HG02759 (cell line): ENCODE data around the gene PSME3.
"Not testable (repeated sequence)": the region's sequence is repeated elsewhere in the genome, so short reads cannot be mapped to it uniquely, and the experiment has no call there.

Source experiments
- ATAC-seq: cut with Tn5 transposase; IDR thresholded peaks from one replicate; pipeline ENCODE4 v1.9.1; 2021; ENCODE audit warnings: mild to moderate bottlenecking, moderate library complexity; ENCODE audit not compliant: unreplicated experiment

The PSME3 gene

DNA sequence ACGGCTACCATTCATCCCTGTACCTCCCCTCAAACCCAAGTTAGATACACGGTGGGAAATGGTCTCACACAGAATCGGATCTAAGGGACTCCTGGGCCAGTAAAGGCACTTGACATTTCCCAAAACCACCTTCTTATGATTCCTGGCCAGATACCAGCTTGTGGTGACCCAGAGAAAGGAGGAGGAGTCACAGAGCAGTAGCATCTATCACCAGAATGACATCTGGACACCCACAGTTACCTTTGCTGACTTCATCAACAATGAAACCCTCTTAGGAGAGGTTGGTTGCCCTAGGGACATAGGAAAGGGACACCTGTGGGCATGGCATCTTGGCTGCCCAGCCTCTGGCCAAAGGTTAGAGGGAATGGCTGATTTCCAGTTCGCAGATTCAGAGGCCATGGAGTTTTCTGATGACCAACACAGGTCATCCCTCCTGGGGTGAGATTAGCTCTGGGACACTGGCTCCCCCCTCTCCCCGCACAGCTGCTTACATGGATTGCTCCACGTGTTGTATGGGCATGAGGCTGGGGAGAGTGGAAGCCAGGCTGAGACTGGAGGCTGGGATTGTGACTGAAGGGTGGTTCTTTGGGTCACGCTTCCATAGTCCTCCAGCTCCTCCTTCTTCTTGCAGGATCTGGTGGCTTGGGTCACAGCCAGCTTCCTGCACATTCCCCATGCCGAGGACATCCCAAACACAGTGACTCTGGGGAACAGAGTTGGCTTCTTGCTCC lies 16.4 kb downstream of the PSME3 start:
- no peak for ATAC-seq

DNA sequence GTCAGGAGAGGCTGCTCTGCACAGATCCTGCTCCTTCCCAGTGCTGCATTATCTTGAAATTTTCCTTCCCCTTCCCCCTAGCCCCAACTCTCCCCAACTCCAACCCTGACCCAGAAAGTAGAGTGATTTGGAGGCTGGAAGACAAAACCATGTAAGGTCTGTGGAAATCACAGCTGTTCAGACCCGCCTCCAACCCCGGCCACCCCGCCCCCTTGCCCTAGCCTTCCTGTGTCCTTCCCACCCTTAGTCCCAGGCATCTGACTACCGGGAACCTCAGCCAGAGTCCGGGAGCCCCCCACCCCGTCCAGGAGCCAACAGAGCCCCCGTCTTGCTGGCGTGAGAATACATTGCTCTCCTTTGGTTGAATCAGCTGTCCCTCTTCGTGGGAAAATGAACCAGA lies 17.8 kb downstream of the PSME3 start, which contains the start of gene AOC3:
AOC3 (plus strand) TSS at position 246 of the 400 bp plus-strand sequence; CDS start at position 391, 145 bp downstream.
- no peak for ATAC-seq

DNA sequence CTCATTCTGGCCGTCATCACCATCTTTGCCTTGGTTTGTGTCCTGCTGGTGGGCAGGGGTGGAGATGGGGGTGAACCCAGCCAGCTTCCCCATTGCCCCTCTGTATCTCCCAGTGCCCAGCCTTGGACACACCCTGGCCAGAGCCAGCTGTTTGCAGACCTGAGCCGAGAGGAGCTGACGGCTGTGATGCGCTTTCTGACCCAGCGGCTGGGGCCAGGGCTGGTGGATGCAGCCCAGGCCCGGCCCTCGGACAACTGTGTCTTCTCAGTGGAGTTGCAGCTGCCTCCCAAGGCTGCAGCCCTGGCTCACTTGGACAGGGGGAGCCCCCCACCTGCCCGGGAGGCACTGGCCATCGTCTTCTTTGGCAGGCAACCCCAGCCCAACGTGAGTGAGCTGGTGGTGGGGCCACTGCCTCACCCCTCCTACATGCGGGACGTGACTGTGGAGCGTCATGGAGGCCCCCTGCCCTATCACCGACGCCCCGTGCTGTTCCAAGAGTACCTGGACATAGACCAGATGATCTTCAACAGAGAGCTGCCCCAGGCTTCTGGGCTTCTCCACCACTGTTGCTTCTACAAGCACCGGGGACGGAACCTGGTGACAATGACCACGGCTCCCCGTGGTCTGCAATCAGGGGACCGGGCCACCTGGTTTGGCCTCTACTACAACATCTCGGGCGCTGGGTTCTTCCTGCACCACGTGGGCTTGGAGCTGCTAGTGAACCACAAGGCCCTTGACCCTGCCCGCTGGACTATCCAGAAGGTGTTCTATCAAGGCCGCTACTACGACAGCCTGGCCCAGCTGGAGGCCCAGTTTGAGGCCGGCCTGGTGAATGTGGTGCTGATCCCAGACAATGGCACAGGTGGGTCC lies 18.4 kb downstream of the PSME3 start:
- not testable (repeated sequence) for ATAC-seq

DNA sequence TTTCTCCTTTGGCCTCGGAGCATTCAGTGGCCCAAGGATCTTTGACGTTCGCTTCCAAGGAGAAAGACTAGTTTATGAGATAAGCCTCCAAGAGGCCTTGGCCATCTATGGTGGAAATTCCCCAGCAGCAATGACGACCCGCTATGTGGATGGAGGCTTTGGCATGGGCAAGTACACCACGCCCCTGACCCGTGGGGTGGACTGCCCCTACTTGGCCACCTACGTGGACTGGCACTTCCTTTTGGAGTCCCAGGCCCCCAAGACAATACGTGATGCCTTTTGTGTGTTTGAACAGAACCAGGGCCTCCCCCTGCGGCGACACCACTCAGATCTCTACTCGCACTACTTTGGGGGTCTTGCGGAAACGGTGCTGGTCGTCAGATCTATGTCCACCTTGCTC lies 19.2 kb downstream of the PSME3 start:
- no peak for ATAC-seq

DNA sequence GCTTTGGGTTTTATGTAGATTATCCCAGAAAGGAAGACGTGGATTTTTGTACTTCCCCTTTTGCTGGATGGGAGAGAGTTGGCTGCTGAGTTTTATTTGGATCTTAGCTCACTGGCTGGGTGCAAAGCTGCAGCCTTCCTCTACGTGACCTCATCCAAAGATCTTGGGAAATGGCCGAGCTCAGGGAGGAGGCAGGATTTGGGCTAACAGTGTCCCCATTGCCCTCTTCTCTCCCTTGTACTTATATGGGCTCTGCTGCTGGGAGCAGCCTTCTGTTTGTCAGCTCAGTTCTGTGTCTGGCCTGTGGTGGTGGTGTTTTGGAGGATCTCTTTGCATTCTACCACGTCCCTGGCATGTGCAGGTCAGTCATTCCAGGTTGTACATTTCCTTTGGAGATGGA lies 19.8 kb downstream of the PSME3 start:
- no peak for ATAC-seq

DNA sequence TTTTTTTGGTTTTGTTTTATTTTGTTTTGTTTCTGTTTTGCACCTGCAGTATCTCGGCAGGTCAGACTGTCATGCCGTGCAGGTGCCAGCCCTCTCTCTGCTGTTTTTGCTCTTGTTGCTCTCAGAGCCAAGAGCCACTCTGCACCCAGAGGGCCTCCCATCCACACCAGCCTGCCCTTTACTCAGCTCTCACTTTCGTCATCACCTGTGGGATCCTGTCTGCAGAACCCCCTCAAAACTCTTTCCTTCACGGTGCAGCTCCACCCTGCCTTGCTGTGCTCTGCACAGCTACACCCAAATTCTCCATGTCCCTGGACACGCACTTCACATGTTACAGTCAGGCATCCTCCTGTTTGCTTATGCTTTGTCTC lies 20.4 kb downstream of the PSME3 start:
- no peak for ATAC-seq

DNA sequence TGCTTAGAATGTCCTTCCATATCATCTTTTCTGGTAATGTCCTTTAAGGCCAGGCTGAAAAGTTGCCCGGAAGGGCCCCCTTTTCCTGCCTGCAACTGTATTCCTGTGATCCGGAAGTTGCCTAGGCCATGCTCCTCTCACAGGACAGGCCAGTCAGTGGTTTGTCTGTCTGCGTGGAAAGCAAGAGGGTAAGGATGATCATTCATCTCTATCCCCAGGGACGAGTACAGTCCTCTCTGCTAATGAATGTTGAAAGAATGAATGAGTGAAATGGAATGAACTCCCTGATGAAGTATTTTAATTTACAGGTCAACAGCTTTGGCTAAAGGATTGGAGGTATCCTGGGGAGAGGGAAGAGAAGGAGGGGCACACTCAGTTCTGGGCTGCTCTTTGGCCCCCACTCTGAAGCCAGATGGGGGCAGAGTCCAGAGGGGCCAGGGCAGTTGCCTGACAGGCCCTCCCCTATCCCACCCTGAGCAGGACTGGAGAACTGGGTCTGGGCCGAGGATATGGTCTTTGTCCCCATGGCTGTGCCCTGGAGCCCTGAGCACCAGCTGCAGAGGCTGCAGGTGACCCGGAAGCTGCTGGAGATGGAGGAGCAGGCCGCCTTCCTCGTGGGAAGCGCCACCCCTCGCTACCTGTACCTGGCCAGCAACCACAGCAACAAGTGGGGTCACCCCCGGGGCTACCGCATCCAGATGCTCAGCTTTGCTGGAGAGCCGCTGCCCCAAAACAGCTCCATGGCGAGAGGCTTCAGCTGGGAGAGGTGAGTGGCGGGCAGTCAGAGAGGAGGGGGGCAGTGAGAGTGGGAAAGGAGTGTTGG lies 21.0 kb downstream of the PSME3 start:
- ATAC-seq = no peak

DNA sequence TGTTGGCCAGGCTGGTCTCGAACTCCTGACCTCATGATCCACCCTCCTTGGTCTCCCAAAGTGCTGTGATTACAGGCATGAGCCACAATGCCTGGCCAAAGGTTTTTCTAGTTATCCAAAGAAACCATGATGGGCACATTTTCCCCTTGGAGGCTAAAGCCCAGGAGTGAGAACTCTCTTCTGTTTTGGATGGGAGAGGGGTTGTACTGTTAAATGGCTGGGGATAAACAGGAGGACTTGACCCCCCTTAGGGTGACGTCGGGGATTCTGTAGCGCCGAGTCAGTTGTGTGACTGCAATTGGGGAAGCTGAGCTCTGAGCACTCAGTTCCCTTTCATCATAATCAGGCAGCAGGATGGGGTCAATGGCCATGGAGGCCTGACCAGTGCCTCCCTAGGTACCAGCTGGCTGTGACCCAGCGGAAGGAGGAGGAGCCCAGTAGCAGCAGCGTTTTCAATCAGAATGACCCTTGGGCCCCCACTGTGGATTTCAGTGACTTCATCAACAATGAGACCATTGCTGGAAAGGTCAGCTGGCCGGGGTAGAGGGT lies 21.9 kb downstream of the PSME3 start:
- ATAC-seq = no peak

DNA sequence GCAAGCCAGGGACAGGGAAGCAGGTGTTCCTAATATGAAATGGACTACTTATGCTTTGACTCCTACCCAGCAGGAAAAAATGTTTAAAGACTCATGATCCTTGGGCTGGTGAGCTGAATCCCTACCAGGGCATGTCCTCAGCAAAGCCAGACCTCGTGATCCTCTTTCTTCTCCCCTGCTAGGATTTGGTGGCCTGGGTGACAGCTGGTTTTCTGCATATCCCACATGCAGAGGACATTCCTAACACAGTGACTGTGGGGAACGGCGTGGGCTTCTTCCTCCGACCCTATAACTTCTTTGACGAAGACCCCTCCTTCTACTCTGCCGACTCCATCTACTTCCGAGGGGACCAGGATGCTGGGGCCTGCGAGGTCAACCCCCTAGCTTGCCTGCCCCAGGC lies 22.9 kb downstream of the PSME3 start:
- ATAC-seq = not testable (repeated sequence)

DNA sequence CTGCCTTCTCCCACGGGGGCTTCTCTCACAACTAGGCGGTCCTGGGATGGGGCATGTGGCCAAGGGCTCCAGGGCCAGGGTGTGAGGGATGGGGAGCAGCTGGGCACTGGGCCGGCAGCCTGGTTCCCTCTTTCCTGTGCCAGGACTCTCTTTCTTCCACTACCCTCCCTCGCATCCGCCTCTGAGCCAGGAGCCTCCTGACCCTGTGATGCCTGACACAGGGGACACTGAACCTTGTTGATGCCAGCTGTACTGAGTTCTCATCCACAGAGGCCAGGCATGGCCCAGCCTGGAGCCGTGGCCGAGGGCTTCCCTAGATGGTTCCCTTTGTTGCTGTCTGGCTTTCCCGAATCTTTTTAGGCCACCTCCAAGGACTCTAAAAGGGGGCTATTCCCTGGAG lies 23.3 kb downstream of the PSME3 start:
- not testable (repeated sequence) for ATAC-seq

DNA sequence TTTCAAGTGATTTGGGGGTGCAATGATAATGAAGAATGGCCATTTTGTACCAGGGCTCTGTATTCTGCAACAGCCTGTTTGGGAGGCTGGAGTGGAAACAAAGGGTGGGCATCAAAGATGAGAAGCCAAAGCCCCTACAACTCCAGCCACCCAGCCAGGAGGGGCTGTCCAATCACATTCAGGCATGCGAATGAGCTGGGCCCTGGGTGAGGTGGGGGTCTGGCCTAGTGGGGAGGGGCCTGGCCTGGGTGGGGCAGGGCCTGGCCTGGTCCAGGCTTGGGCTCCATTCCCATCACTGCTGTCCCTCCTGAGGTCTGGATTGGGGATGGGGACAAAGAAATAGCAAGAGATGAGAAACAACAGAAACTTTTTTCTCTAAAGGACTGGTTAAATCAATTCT lies 24.2 kb downstream of the PSME3 start:
- ATAC-seq = no peak

DNA sequence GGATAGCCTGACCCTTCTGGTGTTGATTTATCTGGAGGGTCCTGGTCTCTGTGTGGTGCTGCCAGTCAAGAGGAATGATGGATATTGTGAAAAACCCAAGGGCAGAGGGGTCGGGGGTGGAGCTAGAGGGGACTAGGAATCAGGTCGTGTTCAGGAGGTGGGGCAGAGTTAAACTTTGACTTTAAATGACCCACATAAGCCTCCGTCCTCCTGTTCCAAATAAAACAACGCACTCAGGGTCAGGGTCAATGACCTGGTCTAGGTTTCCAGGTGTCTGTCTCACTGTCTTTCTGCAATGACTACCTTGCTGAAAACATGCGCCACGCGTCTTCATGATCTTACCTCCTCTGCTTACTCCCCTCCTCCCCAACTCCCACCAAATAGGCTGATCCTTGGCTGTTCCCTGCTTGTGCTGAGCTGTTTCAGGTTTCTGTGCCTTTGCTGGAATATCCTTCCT lies 32.5 kb downstream of the PSME3 start:
- no peak for ATAC-seq

DNA sequence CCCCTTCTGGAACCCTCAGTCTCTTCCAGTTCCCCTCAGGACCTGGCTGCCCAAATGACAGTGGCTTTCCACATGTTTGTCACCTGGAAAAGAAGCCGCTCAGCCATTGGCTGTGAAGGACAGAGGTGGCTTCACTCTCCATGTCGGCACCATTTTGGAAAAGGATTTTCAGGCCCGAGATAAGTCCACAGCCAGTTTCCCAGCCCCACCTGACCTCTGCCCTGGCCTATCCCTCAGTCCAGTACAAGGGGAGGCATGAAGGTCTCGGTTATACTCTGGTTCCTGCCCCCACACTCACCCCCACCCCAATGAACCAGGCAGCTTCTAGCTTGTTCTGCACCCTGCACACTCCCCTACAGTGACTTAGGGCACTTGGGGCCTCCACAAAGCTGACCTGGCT lies 33.0 kb downstream of the PSME3 start:
- ATAC-seq = no peak

DNA sequence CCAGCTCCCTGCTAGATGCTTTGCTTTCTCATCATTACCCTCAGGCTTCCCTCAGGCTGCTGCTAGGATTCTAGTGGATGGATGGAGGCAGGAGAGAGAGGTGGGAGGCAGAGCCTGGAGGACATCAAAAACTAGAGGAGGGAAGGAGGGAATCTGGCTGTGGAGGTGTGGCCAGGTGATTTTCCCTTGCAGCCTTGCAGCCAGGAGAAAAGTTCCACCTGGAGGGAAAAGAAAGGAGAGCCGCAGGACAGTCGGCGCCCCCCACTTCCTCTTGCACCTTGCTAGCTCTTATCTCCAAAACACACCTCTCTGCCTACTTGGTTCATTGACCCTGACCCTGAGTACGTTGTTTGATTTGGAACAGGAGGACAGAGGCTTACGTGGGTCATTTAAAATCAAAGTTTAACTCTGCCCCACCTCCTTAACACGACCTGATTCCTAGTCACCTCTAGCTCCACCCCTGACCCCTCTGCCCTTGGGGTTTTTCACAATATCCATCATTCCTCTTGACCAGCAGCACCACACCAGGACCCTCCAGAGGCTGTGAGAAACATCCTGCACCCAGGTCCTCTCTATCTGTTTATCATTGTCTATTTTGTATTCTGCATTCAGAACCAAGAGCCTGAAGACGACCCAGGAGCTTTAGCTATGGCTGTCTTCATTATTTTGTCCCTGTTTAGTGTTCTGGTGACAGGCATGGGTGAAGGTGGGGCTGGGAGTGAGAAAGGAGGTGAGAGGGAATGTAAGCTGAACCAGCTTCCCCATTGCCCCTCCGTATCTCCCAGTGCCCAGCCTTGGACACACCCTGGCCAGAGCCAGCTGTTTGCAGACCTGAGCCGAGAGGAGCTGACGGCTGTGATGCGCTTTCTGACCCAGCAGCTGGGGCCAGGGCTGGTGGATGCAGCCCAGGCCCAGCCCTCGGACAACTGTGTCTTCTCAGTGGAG lies 33.7 kb downstream of the PSME3 start:
- ATAC-seq = no peak

DNA sequence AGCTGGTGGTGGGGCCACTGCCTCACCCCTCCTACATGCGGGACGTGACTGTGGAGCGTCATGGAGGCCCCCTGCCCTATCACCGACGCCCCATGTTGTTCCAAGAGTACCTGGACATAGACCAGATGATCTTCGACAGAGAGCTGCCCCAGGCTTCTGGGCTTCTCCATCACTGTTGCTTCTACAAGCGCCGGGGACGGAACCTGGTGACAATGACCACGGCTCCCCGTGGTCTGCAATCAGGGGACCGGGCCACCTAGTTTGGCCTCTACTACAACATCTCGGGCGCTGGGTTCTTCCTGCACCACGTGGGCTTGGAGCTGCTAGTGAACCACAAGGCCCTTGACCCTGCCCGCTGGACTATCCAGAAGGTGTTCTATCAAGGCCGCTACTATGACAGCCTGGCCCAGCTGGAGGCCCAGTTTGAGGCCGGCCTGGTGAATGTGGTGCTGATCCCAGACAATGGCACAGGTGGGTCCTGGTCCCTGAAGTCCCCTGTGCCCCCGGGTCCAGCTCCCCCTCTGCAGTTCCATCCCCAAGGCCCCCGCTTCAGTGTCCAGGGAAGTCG lies 34.6 kb downstream of the PSME3 start:
- not testable (repeated sequence) for ATAC-seq

DNA sequence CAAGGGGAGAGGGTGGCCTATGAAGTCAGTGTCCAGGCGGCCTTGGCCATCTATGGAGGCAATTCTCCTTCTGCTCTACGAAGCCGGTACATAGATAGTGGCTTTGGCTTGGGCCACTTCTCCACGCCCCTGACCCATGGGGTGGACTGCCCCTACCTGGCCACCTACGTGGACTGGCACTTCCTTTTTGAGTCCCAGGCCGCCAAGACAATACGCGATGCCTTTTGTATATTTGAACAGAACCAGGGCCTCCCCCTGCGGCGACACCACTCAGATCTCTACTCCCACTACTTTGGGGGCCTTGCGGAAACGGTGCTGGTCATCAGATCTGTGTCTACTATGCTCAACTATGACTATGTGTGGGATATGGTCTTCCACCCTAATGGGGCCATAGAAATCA lies 35.1 kb downstream of the PSME3 start:
- ATAC-seq = no peak

DNA sequence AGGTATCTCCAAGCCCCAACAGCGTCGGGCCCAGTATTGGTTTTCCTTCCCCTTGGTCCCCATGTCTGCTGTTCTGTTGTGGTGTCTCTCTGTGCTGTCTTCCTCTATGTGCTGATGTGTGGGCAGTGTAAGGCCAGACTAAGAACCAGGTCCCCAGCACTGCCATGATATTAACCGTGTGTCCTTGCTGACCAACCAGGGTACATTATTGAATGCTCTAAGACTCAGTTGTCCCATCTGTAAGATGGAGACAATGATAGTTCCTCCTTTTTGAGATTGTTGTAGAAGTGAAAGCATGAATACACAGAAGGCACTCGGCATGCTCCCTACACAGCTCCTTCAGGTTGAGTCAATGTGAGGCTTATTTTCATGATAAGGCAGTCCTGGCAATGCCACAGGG lies 38.5 kb downstream of the PSME3 start:
- ATAC-seq = no peak

DNA sequence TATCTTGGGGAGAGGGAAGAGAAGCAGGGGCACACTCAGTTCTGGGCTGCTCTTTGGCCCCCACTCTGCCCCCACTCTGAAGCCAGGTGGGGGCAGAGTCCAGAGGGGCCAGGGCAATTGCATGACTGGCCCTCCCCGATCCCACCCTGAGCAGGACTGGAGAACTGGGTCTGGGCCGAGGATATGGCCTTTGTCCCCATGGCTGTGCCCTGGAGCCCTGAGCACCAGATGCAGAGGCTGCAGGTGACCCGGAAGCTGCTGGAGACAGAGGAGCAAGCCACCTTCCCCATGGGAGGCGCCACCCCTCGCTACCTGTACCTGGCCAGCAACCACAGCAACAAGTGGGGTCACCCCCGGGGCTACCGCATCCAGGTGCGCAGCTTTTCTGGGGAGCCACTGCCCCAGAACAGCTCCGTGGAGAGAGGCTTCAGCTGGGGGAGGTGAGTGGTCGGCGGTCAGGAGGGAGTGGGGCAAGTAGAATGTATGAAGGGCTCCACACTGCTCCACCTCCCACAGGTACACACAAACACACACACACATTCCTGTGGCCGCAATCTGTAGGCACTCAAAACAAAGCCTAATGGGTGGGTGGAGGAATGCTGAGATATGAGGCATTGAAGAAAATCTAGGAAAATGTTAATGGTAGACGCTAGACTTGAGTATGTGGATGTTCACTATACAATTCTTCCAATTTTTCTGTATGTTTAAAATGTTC lies 39.2 kb downstream of the PSME3 start:
- ATAC-seq = no peak

DNA sequence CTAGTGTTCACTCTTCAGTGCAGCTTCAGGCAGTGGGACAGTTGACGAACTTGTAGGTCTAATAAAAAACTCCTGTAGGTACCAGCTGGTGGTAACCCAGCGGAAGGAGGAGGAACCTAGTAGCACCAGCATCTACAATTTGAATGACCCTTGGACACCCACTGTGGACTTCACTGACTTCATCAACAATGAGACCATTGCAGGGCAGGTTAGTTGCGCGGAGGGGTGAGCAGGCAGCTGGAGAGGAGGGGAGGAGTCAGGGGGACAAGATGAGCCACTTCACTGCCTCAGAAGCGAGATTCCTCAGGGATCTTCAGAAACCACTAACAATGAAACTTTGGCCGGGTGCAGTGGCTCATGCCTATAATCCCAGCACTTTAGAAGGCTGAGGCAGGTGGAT lies 40.1 kb downstream of the PSME3 start:
- no peak for ATAC-seq
